Colonic mucosa (tissue), 4 donors: ENCODE results near the gene NOXA1. TPM values are rescaled to one million over a fixed set of nuclear protein-coding genes. Genes with fewer than 3 reads are reported as not detected.
"Not testable (repeated sequence)": the region's sequence is repeated elsewhere in the genome, so short reads cannot be mapped to it uniquely, and the experiment has no call there.

ENCODE experiments used
- DNase-seq: peaks from one replicate; pipeline ENCODE4 v3.0.0-alpha.2; 2020
- H3K27ac ChIP-seq: fragments of 200-600 bp; one replicate; pipeline ENCODE4 v1.8.0; 2021
- H3K27me3 ChIP-seq: fragments of 200-600 bp; one replicate; pipeline ENCODE4 v1.8.0; 2021
- H3K36me3 ChIP-seq: fragments of 200-600 bp; one replicate; pipeline ENCODE4 v1.8.0; 2021
- H3K4me1 ChIP-seq: fragments of 200-600 bp; one replicate; pipeline ENCODE4 v1.8.0; 2021; ENCODE audit warnings: mild to moderate bottlenecking
- H3K4me3 ChIP-seq: fragments of 200-600 bp; one replicate; pipeline ENCODE4 v1.8.0; 2021
- H3K9ac ChIP-seq, 2 donors: one replicate each; pipeline ENCODE4 v1.7.0; 2013; ENCODE audit warnings: control low read depth in 2 of 2, low read depth in 2 of 2, low read length in 2 of 2
- H3K9me3 ChIP-seq: fragments of 200-600 bp; one replicate; pipeline ENCODE4 v1.8.0; 2021
- intact Hi-C: fragments of 100-400 bp; cut with DNase I; formaldehyde crosslinking; loops from one replicate; pipeline ENCODE4 v1.14.1; 2022
- total RNA-seq, 2 donors: library from RNA; stranded (reverse); fragmentation: NEBNext Ultra II Directional in 1 of 2; extraction: Animal tissue kit (Norgen Biotek cat#: 25700) in 1 of 2; gene quantifications; one replicate each; pipeline ENCODE4 v1.2.1, GENCODE V29; 2021
- TF ChIP-seq, protein P1 (sequence below): fragments of 200-600 bp; IDR thresholded peaks from one replicate; pipeline ENCODE4 v1.8.0; 2022; ENCODE audit warnings: antibody characterized with exemption, mild to moderate bottlenecking
- donor health status: healthy.
- donor health status: DM: no; HTN: no; CAD: no.
- donor health status: DM: no; HTN: no; CAD: no.

NOXA1 gene
- 10 to 100 TPM; 27.5 to 29.3 TPM for total RNA-seq

DNA sequence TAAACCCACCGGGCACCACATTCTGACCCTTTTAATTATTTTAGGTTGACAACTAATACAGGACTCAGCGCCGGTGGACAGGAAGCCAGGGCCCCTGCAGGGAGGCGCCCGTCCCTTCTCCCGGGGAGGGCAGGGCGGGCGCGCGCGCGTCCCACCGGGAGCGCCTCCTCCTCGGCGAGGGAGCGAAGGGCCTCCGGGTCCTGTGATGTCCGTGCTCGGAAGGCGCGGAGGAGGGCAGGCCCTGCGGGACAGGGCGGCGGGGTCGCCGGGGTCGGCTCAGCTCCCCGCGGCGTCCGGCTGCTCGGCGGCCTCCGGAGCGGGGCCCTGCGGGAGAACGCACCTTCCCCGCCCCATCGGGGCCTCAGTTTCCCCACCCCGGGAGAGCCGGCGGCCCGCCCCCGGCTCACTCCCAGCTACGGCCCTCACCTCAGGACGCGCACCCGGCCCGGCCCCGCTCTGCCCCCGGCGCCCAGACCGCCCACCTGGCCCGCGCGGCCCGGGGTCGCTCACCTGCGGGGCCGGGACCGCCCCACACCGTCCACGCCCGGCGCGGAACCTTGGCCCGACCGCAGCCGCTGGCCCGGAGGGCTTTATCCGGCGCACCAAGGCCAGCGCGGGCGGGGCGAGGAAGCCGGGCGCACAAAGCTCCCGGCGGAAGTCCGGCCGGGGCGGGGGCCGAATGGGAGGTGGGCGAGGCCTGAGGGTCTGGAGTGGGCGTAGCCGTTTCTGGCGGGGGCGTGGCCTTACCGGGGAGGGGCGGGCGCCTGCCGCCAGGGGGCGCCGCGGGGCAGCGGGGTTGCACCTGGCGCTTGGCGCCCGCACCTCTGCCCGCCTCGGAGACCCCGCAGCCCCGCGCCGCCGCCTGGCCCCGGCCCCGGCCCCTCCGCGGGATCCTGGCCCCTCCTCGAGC, at the start of gene NOXA1, which contains the start of gene EXD3:
TSS of gene NOXA1 (plus strand) at position 790 of the 910 bp plus-strand sequence. CDS start 137 bp downstream, outside the sequence.
TSS of gene EXD3 (minus strand) at position 559 of the 910 bp plus-strand sequence. CDS start 27,805 bp downstream, outside the sequence.
- peak within 1 kb of the TSS; percentile 86 for H3K27ac ChIP-seq
- DNase-seq, result peak; percentile 96
- H3K36me3 ChIP-seq, result no peaks in the 10 kb centered on the region
- intact Hi-C loops, result no loop called here
- H3K9ac ChIP-seq, result peak within 1 kb of the TSS; percentile 94 to 99
- H3K9me3 ChIP-seq, result no peaks in the 10 kb centered on the region
- H3K4me3 ChIP-seq, result peak within 1 kb of the TSS; percentile 98
- H3K27me3 ChIP-seq, result no peaks in the 10 kb centered on the region
- no peaks in the 10 kb centered on the region for H3K4me1 ChIP-seq
- TF ChIP-seq, protein P1, sequence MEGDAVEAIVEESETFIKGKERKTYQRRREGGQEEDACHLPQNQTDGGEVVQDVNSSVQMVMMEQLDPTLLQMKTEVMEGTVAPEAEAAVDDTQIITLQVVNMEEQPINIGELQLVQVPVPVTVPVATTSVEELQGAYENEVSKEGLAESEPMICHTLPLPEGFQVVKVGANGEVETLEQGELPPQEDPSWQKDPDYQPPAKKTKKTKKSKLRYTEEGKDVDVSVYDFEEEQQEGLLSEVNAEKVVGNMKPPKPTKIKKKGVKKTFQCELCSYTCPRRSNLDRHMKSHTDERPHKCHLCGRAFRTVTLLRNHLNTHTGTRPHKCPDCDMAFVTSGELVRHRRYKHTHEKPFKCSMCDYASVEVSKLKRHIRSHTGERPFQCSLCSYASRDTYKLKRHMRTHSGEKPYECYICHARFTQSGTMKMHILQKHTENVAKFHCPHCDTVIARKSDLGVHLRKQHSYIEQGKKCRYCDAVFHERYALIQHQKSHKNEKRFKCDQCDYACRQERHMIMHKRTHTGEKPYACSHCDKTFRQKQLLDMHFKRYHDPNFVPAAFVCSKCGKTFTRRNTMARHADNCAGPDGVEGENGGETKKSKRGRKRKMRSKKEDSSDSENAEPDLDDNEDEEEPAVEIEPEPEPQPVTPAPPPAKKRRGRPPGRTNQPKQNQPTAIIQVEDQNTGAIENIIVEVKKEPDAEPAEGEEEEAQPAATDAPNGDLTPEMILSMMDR, result peak; percentile 19

DNA sequence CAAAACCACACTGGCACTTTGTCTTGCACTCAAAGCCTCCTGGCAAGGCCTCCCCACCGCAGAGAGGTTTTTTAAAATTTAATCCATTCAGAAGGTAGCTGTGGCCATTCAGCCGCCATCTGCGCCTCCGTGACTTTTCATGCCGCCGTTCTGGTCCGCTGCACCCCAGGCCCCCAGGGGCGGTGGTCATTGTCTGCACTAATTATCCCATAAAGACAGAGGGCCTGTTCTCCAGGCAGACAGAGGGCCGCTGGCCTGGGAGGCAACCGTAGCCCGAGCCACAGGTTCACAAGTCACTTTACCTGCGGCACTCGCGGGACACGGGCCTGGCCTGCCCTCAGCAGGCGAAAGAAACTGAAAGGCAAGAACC, 49.6 kb upstream of the NOXA1 start:
- intact Hi-C loops, result no loop called here
- Histone ChIP-seq H3K4me1 (no peaks in the 10 kb centered on the region), H3K36me3 (no peaks in the 10 kb centered on the region)

DNA sequence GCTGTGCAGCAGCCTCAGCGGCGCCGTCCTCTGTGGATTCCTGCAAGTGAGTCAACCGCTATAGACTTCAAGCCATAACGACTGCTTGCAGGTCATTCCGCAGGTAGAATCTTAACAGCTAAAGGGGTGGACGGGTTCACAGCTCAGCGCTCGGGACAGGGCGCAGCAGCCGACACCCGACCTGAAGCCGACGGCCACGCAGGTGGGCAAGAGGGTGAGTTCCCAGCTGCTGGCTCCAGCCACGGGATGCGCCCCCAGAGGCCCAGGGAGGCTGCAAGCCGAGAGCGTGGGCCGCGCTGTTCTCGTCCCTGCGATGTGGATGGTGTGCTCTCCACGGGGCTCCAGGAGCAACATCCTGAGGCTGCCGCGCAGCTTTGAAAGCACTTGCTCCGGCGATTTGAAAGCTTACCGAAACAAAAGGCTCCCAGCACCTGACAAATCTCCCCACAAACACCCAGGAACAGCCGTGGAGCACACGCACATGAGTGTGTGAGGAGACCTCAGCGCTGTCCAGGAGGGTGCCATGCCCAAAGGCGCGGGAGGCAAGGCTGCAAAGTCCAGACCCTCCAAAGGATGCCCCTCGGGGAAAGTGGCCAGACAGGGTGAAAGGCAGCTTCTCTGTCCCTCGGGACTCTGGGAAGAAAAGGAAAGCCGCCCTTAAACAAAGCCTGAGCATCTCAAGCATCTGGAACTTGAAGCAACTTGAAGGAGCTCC, 48.9 kb upstream of the NOXA1 start:
- intact Hi-C loops, result no loop called here
- no peak overlapping the region for H3K27ac ChIP-seq
- no peak for DNase-seq
- no peaks in the 10 kb centered on the region for H3K27me3 ChIP-seq
- no peaks in the 10 kb centered on the region for H3K9me3 ChIP-seq
- TF ChIP-seq, protein P1, result no peak
- no peak overlapping the region for H3K9ac ChIP-seq
- no peak overlapping the region for H3K4me3 ChIP-seq
- no peaks in the 10 kb centered on the region for H3K4me1 ChIP-seq
- H3K36me3 ChIP-seq, result no peaks in the 10 kb centered on the region

More for the DNA sequence above, 49.6 kb upstream of the NOXA1 start:
- TF ChIP-seq, protein P1, result no peak
- no peak overlapping the region for H3K4me3 ChIP-seq
- H3K9ac ChIP-seq, result no peak overlapping the region
- no peak for DNase-seq
- no peaks in the 10 kb centered on the region for H3K9me3 ChIP-seq
- no peak overlapping the region for H3K27ac ChIP-seq
- H3K27me3 ChIP-seq, result no peaks in the 10 kb centered on the region

DNA sequence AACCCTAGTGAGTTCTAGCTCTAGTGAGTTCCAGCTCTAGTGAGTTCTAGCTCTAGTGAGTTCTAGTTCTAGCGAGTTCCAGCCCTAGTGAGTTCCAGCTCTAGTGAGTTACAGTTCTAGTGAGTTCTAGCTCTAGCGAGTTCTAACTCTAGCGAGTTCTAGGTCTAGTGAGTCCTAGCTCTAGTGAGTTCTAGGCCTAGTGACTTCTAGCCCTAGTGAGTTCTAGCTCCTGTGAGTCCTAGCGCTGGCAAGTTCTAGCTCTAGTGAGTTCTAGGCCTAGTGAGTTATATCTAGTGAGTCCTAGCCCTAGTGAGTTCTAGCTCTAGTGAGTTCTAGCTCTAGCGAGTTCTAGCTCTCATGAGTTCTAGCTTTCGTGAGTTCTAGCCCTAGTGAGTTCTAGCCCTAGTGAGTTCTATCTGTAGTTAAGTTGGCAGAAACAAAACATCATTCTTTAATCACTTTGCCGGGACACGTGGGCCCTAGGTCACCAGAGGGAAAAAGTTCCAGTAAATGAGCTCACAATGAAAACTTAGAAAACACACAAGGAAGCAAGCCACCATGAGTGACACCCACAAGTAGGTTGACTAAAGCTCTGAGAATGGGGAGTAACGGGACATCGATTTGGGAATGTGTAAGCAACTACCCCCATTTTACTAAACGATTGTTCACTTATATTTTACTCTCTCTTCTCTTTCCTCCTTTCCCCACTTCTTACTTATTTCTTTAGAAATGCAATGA, 47.7 kb upstream of the NOXA1 start:
- H3K4me1 ChIP-seq, result no peaks in the 10 kb centered on the region
- no peaks in the 10 kb centered on the region for H3K27me3 ChIP-seq
- H3K9ac ChIP-seq, result no peak overlapping the region
- intact Hi-C loops, result no loop called here
- no peak overlapping the region for H3K4me3 ChIP-seq
- no peaks in the 10 kb centered on the region for H3K9me3 ChIP-seq
- no peak overlapping the region for H3K27ac ChIP-seq
- no peak for DNase-seq
- H3K36me3 ChIP-seq, result no peaks in the 10 kb centered on the region
- TF ChIP-seq, protein P1, result no peak

- TF ChIP-seq, protein P1, result no peak
- no peak for DNase-seq
- intact Hi-C loops, result no loop called here
Observed at GRCh38 chr9:137376386-137376785, 46.8 kb upstream of the NOXA1 start.

GRCh38 chr9:137378688-137379410, 44.3 kb upstream of the NOXA1 start:
- H3K27ac ChIP-seq, intact Hi-C loops, H3K4me3 ChIP-seq, H3K36me3 ChIP-seq, DNase-seq, H3K27me3 ChIP-seq, H3K9me3 ChIP-seq, H3K4me1 ChIP-seq, H3K9ac ChIP-seq: not testable (repeated sequence)

More at GRCh38 chr9:137376386-137376785, 46.8 kb upstream of the NOXA1 start:
- Histone ChIP-seq H3K27me3 (no peaks in the 10 kb centered on the region), H3K4me3 (no peak overlapping the region), H3K27ac (no peak overlapping the region), H3K4me1 (no peaks in the 10 kb centered on the region), H3K9me3 (no peaks in the 10 kb centered on the region), H3K9ac (no peak overlapping the region), H3K36me3 (no peaks in the 10 kb centered on the region)
